Ascending aorta (tissue), 2 donors: ENCODE results near the gene ERBB2. TPM values are rescaled to one million over a fixed set of nuclear protein-coding genes. Genes with fewer than 3 reads are reported as not detected.
"Not testable (repeated sequence)": the region's sequence is repeated elsewhere in the genome, so short reads cannot be mapped to it uniquely, and the experiment has no call there.

ENCODE experiments used
- DNase-seq, 2 donors: peaks; one replicate each; pipeline ENCODE4 v3.0.0-alpha.2; 2019; ENCODE audit warnings: low spot score in 2 of 2
- H3K27ac ChIP-seq, 2 donors: fragments of 200-600 bp; sonication (generic); one replicate each; pipeline ENCODE4 v1.5.1; 2016 to 2017; ENCODE audit warnings: mild to moderate bottlenecking in 1 of 2
- H3K27me3 ChIP-seq: fragments of 200-600 bp; sonication (generic); one replicate; pipeline ENCODE4 v1.5.1; 2017
- H3K36me3 ChIP-seq, 2 donors: fragments of 200-600 bp; sonication (generic); one replicate each; pipeline ENCODE4 v1.5.1; 2016
- H3K4me1 ChIP-seq, 2 donors: fragments of 200-600 bp; sonication (generic); one replicate each; pipeline ENCODE4 v1.5.1; 2016 to 2017; ENCODE audit warnings: mild to moderate bottlenecking in 1 of 2
- H3K4me3 ChIP-seq, 2 donors: fragments of 200-600 bp; sonication (generic); one replicate each; pipeline ENCODE4 v1.5.1; 2016 to 2017; ENCODE audit warnings: mild to moderate bottlenecking in 1 of 2
- H3K9me3 ChIP-seq, 2 donors: fragments of 200-600 bp; sonication (generic); one replicate each; pipeline ENCODE4 v1.5.1; 2016
- intact Hi-C: fragments of 100-400 bp; cut with DNase I; formaldehyde crosslinking; loops from one replicate; pipeline ENCODE4 v1.15.1; 2023
- total RNA-seq: library from RNA; depleted of rRNA; stranded (reverse); fragments of >200 nt; gene quantifications from one replicate; pipeline ENCODE4 v1.1.0, GENCODE V29; 2016
- TF ChIP-seq, protein P1 (sequence below), 3 experiments: fragments of 200-600 bp in 2 of 3; fragments of 450-650 bp in 1 of 3; sonication (generic) in 2 of 3; IDR thresholded peaks; one replicate each; pipeline ENCODE4 v1.5.1; 2016 to 2019; ENCODE audit warnings: antibody characterized with exemption in 3 of 3, mild to moderate bottlenecking in 1 of 3, moderate library complexity in 1 of 3

ERBB2 gene
- total RNA-seq, 1 donor from 2014 or later = 124 TPM

DNA sequence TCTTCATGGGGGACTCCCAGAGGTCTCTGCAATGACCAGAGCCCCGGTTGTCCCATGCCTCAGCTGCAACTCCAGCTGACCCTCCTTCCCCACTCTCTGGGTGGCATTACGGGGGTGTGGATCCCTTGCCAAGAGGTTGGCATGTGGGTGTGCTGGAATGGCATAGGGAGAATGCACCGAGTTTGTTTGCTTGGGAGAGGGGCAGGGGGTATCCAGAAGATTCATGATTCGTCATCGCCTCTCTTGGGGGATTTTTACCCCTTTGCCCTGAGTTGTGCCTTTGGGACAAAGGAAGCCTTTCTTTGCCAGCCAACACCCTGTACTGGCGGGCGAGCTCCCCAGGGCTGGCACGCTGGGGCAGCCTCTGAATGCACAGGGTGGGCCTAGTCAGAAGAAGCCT is 6.5 kb downstream of the ERBB2 start:
- DNase-seq = no peak
- Histone ChIP-seq H3K9me3 (no peaks in the 10 kb centered on the region), H3K27me3 (no peaks in the 10 kb centered on the region), H3K4me3 (no peak overlapping the region), H3K36me3 (peaks cover 43 to 46% of the 10 kb centered on the region in 2 donors), H3K4me1 (peaks cover 7 to 38% of the 10 kb centered on the region in 2 donors), H3K27ac (peak overlapping the region; percentile 83 to 88)
- TF ChIP-seq, protein P1, sequence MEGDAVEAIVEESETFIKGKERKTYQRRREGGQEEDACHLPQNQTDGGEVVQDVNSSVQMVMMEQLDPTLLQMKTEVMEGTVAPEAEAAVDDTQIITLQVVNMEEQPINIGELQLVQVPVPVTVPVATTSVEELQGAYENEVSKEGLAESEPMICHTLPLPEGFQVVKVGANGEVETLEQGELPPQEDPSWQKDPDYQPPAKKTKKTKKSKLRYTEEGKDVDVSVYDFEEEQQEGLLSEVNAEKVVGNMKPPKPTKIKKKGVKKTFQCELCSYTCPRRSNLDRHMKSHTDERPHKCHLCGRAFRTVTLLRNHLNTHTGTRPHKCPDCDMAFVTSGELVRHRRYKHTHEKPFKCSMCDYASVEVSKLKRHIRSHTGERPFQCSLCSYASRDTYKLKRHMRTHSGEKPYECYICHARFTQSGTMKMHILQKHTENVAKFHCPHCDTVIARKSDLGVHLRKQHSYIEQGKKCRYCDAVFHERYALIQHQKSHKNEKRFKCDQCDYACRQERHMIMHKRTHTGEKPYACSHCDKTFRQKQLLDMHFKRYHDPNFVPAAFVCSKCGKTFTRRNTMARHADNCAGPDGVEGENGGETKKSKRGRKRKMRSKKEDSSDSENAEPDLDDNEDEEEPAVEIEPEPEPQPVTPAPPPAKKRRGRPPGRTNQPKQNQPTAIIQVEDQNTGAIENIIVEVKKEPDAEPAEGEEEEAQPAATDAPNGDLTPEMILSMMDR (IDR thresholded peaks at IDR 0.05) = no peak
- intact Hi-C loops = no loop called here

DNA sequence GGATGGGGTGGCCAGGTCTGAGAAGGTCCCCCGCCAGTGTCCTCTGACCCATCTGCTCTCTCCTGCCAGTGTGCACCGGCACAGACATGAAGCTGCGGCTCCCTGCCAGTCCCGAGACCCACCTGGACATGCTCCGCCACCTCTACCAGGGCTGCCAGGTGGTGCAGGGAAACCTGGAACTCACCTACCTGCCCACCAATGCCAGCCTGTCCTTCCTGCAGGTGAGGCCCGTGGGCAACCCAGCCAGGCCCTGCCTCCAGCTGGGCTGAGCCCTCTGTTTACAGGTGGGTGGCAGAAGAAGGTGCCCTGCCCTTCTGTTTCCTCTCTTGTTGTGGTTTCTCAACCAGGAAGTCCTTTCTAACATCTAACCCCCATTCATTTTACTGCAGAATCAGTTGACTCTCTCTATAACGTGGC is 7.1 kb downstream of the ERBB2 start:
- H3K9me3 ChIP-seq = no peaks in the 10 kb centered on the region
- H3K4me3 ChIP-seq = no peak overlapping the region
- TF ChIP-seq, protein P1 (IDR thresholded peaks at IDR 0.05) = no peak
- intact Hi-C loops = no loop called here
- no peak for DNase-seq
- peaks cover 49 to 51% of the 10 kb centered on the region in 2 donors for H3K36me3 ChIP-seq
- H3K27ac ChIP-seq = no peak overlapping the region
- H3K27me3 ChIP-seq = no peaks in the 10 kb centered on the region
- peaks cover 7 to 33% of the 10 kb centered on the region in 2 donors for H3K4me1 ChIP-seq

DNA sequence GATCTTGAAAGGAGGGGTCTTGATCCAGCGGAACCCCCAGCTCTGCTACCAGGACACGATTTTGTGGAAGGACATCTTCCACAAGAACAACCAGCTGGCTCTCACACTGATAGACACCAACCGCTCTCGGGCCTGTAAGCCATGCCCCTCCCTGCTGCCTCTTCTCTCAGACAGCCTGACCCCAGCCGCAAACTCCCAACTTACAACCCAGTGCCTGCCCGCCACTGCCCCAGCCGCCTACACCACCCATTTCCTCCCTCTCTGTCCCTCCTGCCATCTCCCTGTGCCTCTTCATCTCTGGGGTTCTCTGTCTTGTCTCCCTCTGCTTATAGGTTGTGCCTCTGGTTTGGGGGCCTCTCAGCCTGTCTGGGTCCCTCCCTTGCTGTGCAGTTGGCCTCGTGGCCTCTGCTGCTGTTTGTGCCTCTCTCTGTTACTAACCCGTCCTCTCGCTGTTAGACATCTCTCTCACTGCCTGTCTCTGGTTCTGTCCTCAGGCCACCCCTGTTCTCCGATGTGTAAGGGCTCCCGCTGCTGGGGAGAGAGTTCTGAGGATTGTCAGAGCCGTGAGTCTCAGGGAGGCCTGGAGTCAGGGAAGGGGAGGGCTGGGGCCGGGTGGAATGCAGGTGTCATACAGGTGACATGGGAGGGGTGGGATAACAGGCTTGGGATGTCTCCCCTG is 9.6 kb downstream of the ERBB2 start:
- Histone ChIP-seq H3K9me3 (no peaks in the 10 kb centered on the region), H3K4me1 (peaks cover 7 to 25% of the 10 kb centered on the region in 2 donors), H3K27ac (no peak overlapping the region), H3K4me3 (no peak overlapping the region), H3K36me3 (peaks cover 69 to 72% of the 10 kb centered on the region in 2 donors), H3K27me3 (no peaks in the 10 kb centered on the region)
- intact Hi-C loops = no loop called here
- DNase-seq = no peak
- TF ChIP-seq, protein P1 (IDR thresholded peaks at IDR 0.05) = no peak

DNA sequence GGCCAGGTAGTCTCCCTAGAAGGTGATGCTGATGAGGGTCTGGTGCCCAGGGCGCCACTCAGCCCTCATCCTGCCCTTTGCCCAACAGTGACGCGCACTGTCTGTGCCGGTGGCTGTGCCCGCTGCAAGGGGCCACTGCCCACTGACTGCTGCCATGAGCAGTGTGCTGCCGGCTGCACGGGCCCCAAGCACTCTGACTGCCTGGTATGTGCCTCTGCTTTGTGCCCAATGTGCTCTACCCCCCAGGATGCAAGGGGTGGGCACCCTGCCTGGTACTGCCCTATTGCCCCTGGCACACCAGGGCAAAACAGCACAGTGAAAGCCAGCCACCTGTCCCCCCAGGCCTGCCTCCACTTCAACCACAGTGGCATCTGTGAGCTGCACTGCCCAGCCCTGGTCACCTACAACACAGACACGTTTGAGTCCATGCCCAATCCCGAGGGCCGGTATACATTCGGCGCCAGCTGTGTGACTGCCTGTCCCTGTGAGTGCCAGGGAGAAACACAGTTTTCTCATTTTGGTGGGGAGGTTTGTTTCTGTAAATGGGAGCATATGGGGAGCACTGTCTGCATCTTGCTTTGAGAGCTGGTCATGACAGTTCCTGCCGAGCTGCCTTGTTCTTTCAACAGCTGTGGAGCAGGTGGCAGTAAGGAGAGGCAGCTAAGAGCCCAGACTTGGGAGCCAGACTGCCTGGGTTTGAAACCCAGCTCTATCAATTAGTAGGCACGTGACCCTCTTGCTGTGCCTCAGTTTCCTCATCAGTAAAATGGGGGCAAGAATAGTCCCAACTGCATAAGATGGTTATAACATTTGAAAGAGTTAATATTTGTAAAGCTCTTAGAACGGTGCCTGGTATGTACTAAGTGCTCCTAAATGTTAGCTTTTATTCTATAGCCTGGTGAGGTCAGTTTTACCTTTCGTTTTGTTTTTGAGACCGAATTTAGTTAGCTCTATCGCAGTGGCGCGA is 10.4 kb downstream of the ERBB2 start:
- Histone ChIP-seq H3K36me3 (peaks cover 74 to 81% of the 10 kb centered on the region in 2 donors), H3K4me3 (no peak overlapping the region), H3K4me1 (peaks cover 7 to 18% of the 10 kb centered on the region in 2 donors), H3K27me3 (no peaks in the 10 kb centered on the region), H3K27ac (no peak overlapping the region), H3K9me3 (no peaks in the 10 kb centered on the region)
- intact Hi-C loops = no loop called here
- TF ChIP-seq, protein P1 (IDR thresholded peaks at IDR 0.05) = no peak
- no peak for DNase-seq

DNA sequence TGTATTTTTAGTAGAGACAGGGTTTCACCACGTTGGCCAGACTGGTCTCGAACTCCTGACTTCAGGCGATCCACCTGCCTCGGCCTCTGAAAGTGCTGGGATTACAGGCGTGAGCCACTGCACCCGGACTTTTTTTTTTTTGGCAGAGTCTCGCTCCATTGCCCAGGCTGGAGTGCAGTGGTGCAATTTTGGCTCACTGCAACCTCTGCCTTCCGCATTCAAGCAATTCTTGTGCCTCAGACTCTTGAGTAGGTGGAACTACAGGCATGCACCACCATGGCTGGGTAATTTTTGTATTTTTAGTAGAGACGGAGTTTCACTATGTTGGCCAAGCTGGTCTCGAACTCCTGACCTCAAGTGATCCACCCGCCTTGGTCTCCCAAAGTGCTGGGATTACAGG is 11.2 kb downstream of the ERBB2 start:
- H3K36me3 ChIP-seq = peaks cover 82 to 89% of the 10 kb centered on the region in 2 donors
- H3K4me1 ChIP-seq, H3K27me3 ChIP-seq, H3K9me3 ChIP-seq, H3K4me3 ChIP-seq, intact Hi-C loops, DNase-seq, H3K27ac ChIP-seq: not testable (repeated sequence)

DNA sequence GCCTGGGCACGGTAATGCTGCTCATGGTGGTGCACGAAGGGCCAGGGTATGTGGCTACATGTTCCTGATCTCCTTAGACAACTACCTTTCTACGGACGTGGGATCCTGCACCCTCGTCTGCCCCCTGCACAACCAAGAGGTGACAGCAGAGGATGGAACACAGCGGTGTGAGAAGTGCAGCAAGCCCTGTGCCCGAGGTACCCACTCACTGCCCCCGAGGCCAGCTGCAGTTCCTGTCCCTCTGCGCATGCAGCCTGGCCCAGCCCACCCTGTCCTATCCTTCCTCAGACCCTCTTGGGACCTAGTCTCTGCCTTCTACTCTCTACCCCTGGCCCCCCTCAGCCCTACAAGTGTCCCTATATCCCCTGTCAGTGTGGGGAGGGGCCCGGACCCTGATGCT is 12.0 kb downstream of the ERBB2 start:
- H3K4me3 ChIP-seq = no peak overlapping the region
- no peak overlapping the region for H3K27ac ChIP-seq
- H3K9me3 ChIP-seq = no peaks in the 10 kb centered on the region
- H3K4me1 ChIP-seq = peaks cover 0 to 2% of the 10 kb centered on the region in 2 donors
- DNase-seq = no peak
- peaks cover 89 to 96% of the 10 kb centered on the region in 2 donors for H3K36me3 ChIP-seq
- intact Hi-C loops = no loop called here
- no peaks in the 10 kb centered on the region for H3K27me3 ChIP-seq
- TF ChIP-seq, protein P1 (IDR thresholded peaks at IDR 0.05) = no peak
